Measurements from ENCODE around the gene PIM3. TPM values are rescaled to one million over a fixed set of nuclear protein-coding genes. Genes with fewer than 3 reads are reported as not detected.

PIM3 gene
- total and polyA plus RNA-seq, 4 donors = 14.5 to 44.0 (median 28.1) TPM

GRCh38 chr22:49983148-49984042 lies 22.8 kb downstream of the PIM3 start:
- 18% methylated on average over 90 of the region's 90 CpGs for WGBS
- H3K27ac ChIP-seq (ENCODE audit: low read depth in 1 of 2, low read length in 2 of 2) = no peak overlapping the region
- DNase-seq (ENCODE audit: low spot score) = peak; percentile 35
- no peaks in the 10 kb centered on the region for H3K4me1 ChIP-seq (ENCODE audit: control insufficient read depth in 4 of 4, insufficient read depth in 4 of 4, low read length in 3 of 4)
- H3K9ac ChIP-seq (ENCODE audit: low read depth in 1 of 2, low read length in 2 of 2) = no peak overlapping the region
- peak overlapping the region in 1 of 3 donors; percentile 34 for H3K4me3 ChIP-seq (ENCODE audit: low read depth in 1 of 3, low read length in 3 of 3)
- TF ChIP-seq CTCF (IDR thresholded peaks at IDR 0.05; ENCODE audit: low read depth, low read length, missing input control) = peak; percentile 4
- no peak for TF ChIP-seq JUND (IDR thresholded peaks at IDR 0.05)
- TF ChIP-seq MAX (IDR thresholded peaks at IDR 0.05) = no peak
- TF ChIP-seq RAD21 (IDR thresholded peaks at IDR 0.05) = no peak
- no peak for TF ChIP-seq REST (IDR thresholded peaks at IDR 0.05)
- no peak for TF ChIP-seq ATF3 (IDR thresholded peaks at IDR 0.05)
- no peak for TF ChIP-seq YY1 (IDR thresholded peaks at IDR 0.05)
- peaks cover 0 to 10% (median 0%) of the 10 kb centered on the region in 4 donors for H3K9me3 ChIP-seq (ENCODE audit: control insufficient read depth in 4 of 4, low read length in 3 of 4)
- peaks cover 0 to 3% (median 0%) of the 10 kb centered on the region in 4 donors for H3K27me3 ChIP-seq (ENCODE audit: control insufficient read depth in 4 of 4, insufficient read depth in 4 of 4, low read length in 3 of 4)
- H3K36me3 ChIP-seq (ENCODE audit: control insufficient read depth in 4 of 4, insufficient read depth in 3 of 4, low read depth in 1 of 4, low read length in 3 of 4) = no peaks in the 10 kb centered on the region

GRCh38 chr22:49986325-49986724 lies 25.8 kb downstream of the PIM3 start:
- no peak for DNase-seq (ENCODE audit: low spot score)
- Histone ChIP-seq H3K9ac (ENCODE audit: low read depth in 1 of 2, low read length in 2 of 2) (no peak overlapping the region), H3K4me3 (ENCODE audit: low read depth in 1 of 3, low read length in 3 of 3) (no peak overlapping the region), H3K36me3 (ENCODE audit: control insufficient read depth in 4 of 4, insufficient read depth in 3 of 4, low read depth in 1 of 4, low read length in 3 of 4) (no peaks in the 10 kb centered on the region), H3K27ac (ENCODE audit: low read depth in 1 of 2, low read length in 2 of 2) (no peak overlapping the region), H3K27me3 (ENCODE audit: control insufficient read depth in 4 of 4, insufficient read depth in 4 of 4, low read length in 3 of 4) (peaks cover 0 to 3% (median 0%) of the 10 kb centered on the region in 4 donors), H3K4me1 (ENCODE audit: control insufficient read depth in 4 of 4, insufficient read depth in 4 of 4, low read length in 3 of 4) (no peaks in the 10 kb centered on the region), H3K9me3 (ENCODE audit: control insufficient read depth in 4 of 4, low read length in 3 of 4) (peaks cover 0 to 16% (median 2%) of the 10 kb centered on the region in 4 donors)
- WGBS = 97% methylated on average over 2 of the region's 2 CpGs
- TF ChIP-seq GABPA (IDR thresholded peaks at IDR 0.05 in 1 of 2, conservative IDR thresholded peaks at IDR 0.05 in 1 of 2) = no peak
- no peak for TF ChIP-seq SP1 (IDR thresholded peaks at IDR 0.05)
- TF ChIP-seq FOXA1 (IDR thresholded peaks at IDR 0.05) = no peak
- no peak for TF ChIP-seq FOXA2 (IDR thresholded peaks at IDR 0.05)
- no peak for TF ChIP-seq MAX (IDR thresholded peaks at IDR 0.05)
- no peak for TF ChIP-seq JUND (IDR thresholded peaks at IDR 0.05)
- TF ChIP-seq EGR1 (IDR thresholded peaks at IDR 0.05; ENCODE audit: low read depth in 2 of 2) = no peak
- TF ChIP-seq YY1 (IDR thresholded peaks at IDR 0.05) = no peak
- TF ChIP-seq TAF1 (conservative IDR thresholded peaks at IDR 0.05) = no peak
- no peak for TF ChIP-seq RAD21 (IDR thresholded peaks at IDR 0.05)
- no peak for TF ChIP-seq NR2F2 (IDR thresholded peaks at IDR 0.05)
- no peak for TF ChIP-seq CTCF (IDR thresholded peaks at IDR 0.05; ENCODE audit: low read depth, low read length, missing input control)
- TF ChIP-seq ZBTB33 (IDR thresholded peaks at IDR 0.05) = no peak
- no peak for TF ChIP-seq ATF3 (IDR thresholded peaks at IDR 0.05)
- no peak for TF ChIP-seq HNF4G (IDR thresholded peaks at IDR 0.05)
- no peak for TF ChIP-seq HNF4A (conservative IDR thresholded peaks at IDR 0.05)
